ENCODE data around the gene HS3ST3A1.
"Not testable (repeated sequence)": the region's sequence is repeated elsewhere in the genome, so short reads cannot be mapped to it uniquely, and the experiment has no call there.

HS3ST3A1 gene

DNA sequence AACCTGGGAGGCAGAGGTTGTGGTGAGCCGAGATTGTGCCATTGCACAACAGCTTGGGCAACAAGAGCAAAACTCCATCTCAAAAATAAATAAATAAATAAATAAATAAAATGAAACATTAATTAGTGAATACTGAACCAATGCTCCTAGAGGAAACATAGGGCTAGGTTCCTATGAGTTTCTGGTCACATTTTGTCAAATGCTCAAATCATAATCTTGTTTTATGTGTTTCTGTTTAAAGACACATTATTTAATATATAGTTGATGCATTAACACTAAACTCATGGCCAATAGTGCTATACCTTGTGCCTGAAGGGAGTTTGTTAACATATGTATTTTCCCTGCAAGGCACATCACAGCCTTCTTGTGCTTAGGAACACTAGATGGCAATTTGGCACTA lies 66.8 kb downstream of the HS3ST3A1 start:
- DNase-seq: no peak

DNA sequence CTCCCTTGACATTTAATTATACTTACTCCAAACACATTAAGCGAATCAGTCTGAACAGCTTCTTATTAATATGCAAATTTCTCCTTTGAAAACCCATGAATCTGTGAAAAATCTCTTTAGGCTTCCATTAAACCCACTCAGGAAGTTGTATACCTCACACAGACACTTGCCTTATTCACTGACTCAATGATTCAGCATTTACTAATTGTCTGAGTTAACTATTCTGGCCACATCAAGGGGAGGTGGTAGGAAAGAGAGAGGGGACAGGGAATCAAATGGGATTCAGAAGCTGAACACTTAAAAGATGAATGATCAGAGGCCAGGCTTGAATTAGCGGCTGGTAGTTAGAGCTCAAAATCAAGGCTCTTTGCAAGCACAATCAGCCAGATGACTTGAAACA lies 70.0 kb downstream of the HS3ST3A1 start:
- no peak for DNase-seq

DNA sequence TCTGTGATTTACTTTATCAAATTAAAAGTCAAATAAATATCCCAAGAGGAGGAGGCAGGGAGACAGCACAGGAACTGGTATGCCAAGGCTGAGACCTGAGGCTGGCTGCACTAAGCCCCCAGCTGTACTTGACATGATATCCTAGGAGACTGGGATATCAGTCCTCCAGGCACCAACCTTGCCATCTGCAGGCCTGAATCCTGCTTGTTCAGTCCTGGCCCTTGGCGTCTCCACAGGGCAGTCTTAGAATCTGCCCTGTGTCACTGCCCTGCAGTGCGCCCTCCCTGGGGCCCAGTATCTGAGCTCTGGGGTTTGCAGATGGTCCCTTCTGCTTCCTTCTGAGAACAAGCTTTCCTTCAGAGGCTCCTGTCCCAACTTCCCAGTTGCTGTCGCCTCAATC lies 75.9 kb downstream of the HS3ST3A1 start:
- DNase-seq: no peak

DNA sequence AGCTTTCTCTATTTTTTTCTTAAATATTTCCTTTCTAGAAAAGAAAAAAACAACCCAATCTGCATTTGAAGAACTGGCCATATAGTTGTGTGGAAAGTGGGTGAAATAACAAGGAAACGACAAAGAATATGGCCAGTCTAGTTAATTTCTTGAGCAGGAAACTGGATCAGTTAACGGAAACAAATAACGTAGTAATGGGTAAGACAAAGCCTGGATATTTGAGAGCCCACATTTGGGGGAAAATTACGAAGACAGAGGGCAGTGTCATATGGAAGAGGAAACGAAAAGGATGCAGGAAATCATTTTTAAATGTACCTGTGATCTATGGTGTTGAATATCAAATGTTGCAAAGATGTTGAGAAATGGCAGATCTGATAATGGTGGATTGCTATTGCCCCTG lies 78.6 kb downstream of the HS3ST3A1 start:
- DNase-seq: no peak

DNA sequence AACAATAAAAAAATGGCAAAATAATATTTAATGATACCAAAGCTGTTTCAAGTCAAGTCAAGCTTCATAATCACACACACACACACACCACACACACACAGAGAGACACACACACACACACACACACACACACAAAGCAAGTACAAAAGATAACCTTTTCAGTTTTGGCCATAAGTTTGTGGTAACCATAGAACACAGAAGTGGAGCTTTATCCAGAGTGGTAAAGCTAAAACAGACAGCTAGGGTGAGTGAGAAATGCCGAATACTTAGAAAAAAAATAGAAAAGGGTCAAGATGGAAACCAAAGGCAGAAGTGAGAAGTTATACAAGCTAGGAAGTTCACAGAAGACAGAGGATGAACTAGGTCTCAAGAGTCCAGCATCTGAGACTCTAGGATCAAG lies 79.0 kb downstream of the HS3ST3A1 start:
- DNase-seq: no peak

DNA sequence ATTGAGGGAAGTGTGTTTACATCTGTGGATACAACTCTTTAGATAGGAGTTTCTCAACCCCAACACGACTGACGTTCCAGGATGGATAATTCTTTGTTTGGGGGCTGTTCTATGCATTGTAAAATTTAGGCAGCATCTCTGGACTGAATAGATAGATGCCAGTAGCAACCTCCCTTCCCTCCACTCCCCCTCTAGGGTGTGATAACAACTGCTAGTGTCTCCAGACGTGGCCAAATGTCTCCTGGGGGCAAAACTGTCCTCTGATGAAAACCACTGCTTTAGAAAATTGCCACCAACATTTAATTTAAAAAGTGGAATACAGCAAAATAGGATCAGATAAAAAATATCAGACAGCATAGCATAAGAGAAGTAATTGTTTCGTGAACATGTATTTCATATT lies 79.9 kb downstream of the HS3ST3A1 start:
- no peak for DNase-seq

DNA sequence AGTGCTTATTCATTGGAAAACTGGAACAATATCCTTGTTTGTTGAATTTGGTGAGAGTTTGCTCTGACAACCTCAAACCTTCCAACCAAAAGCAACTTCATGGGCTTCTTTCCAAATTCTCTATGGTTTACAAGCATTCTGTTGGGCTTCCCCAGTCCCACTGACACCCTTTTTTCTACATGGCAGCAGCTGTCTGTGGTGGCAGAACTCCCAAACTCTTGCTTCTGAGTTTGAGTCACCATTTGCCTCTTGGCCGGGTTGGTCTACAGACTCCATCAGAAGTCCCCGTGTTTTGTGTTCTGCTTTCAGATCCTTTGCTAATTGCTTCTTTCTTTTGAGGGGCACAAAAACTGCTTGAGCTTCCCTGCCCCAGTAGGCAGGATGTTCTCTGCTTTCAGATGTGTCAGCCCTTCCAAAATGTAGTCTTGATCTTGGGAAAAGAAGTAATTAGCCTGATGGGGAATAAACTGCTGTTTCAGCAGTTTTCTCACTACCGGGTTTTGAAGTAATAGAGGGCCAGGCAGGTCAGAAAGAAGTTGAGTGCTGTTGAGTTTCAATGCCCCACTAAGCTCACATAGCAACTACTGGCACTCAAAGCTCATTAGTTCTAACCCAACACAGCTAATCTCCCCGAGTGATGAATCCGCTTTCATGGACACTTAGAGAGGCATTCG lies 80.7 kb downstream of the HS3ST3A1 start:
- DNase-seq: no peak

DNA sequence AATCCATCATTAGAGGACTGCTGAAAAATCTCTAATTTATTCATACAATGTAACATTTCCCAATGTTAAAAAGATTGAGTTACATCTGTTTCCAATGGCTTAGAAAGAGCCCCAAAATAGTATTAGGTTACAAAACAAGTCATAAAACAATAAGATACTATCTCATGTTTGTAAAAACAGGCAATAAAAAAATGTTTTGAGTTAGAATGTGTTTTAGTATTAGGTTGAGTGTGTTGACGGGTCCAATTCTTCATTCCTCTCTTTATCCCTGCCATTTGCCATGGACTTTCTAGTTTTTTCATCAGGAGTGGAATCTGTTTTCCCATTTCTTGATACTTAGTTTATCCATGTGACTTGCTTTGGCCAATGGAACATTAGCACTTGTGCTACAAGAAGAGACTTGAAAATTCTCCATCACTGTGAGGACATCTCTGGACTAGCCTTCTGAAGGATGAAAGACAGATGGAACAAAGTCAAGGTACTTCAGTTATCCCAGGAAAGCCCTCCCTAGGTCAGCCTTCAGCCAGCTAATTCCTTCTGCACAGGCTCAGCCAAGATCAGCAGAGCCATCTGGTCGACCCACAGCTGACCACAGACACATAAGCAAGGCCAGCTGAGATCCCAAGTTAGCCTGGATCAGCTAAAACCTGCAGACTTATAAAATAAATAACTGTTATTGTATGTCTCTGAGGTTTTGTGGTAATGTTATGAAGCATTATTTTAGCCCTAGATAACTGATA lies 83.3 kb downstream of the HS3ST3A1 start:
- no peak for DNase-seq

DNA sequence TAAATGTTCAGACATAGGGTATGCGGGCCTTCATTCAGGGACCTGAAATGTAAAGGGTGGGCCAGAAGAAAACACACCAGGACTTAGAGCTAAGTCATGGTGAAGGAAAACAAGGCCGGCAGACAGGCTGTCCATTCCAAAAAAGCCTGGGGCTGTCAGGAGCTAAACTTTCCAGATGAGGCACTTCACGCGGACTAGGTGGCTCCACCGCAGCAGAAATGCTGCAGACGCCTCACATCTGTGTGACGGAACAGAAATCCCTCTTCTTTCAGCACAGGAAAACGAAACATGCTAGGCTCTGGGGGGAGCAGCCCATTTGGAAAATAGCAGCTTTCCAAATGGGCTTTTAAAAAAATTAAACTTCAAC lies 88.7 kb downstream of the HS3ST3A1 start:
- no peak for DNase-seq

DNA sequence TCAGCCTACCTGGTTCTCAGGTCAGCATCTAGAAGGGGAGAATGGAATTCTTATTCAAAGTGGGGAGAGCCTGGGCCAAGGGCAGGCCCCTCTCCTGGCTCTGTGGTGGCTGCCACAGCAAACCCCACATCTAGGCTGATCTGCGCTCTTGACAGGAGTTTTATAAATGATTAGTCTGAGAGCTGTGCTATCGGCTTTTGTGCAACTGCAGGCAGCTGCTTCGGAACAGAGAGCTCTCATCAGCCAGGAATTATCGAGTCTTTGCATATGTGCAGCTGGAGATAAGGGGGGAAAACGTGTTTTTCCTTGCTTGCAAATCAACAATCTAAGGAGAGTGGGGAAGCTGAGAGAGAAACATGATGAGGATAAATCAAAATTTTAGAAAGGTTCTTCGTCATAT lies 91.7 kb downstream of the HS3ST3A1 start:
- DNase-seq: no peak

DNA sequence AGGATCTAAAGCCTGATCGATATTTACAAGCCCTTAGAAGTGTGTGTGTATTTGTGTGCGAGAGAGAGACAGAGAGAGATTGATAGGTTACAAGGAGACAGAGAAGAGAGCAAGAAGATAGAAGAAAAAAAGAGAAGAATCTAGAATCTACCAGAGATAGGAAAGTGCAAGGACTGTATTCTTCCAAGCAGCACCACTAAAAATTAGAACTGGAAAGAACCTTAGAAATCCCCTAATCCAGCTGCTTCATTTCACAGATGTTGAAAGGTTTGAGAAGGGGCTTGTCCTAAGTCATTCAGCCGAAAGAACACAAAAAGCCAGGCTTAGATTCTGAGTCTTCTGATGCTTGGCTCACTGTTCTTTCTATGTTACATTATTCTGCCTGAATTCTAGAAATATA lies 92.2 kb downstream of the HS3ST3A1 start:
- DNase-seq: no peak

DNA sequence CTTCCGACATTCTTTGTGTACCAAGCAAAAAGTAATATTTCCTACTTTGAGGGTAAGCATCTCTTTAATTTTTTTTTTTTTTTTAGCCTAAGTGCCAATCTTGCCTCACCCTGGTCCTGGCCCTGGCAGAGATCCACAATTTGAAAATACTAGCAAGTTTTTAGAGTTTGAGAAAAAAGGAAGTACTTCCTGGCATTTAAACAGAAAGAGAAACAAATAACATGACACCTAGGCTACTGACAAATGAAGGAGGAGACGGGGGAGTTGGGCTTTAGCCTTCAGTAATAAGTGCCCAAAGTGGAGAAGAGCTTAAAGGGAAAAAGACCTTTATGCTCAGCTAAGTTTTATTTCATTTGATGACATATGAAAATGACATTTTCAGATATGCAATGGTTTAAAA lies 92.8 kb downstream of the HS3ST3A1 start:
- no peak for DNase-seq

DNA sequence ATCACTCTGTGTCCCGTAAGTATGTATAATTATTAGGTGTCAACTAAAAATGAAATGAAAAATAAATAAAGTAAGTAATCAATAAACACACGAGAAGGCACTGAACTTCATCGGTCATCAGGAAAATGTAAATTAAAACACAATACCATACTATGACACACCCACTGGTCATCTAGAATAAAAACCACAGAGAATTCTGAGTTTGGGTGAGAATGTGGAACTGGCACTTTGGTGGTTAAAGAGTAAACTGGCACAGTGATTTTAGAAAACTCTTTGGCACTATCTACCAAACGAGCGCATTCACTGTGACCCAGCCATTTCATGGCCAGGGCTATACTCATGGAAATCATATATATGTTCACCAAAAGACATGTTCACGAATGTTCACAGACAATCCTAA lies 98.2 kb downstream of the HS3ST3A1 start:
- DNase-seq: no peak

DNA sequence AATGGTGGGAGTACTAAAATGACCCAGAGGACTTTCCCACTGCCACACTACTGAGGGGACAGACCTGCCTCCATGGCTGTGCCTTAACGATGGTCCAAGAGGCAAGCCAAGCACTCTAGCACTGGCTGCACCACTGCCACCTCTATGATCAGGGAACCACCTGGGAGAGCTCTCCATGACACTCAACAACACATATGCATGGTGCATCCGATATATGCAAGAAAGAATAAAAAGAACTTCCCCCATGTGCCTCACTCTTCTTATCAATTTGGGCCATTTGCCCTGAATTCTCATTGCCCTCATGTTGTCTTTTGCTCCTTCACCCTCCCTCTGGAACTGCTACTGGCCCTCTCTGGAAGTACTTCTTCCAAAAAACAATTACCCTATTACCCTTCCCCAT lies 99.5 kb downstream of the HS3ST3A1 start:
- no peak for DNase-seq

DNA sequence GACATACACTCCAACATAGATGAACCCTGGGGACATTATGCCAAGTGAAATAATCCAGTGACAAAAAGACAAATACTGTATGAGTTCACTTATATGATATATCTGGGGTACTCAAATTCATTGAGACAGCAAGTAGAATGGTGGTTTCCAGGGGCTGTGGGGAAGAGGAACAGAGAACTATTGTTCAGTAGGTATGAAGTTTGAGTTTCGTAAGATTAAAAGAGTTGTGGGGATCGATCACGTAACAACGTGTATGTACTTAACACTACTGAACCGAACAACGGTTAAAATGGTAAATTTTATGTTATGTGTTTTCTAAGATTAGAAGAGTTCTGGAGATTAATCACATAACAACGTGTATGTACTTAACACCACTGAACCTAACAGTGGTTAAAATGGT lies 100.8 kb downstream of the HS3ST3A1 start:
- DNase-seq: no peak

DNA sequence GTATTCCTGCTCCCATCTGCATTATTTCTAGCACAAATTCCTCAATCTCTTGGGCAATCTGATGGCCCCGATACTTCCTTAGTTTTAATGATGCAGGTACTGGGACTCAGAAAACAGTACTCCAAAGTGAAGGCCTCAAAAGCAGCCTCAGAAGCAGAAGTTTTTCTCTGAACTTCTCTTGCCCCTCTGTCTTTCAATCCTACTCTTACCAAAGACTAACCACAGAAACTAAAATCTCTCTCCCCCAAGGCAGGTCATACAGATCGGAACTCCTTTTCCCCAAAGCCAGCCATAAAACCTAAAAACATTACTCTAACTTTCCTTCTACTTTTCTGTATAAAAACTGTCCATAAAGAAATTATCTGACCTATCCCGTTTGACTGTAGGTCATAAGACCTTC lies 103.5 kb downstream of the HS3ST3A1 start:
- no peak for DNase-seq

DNA sequence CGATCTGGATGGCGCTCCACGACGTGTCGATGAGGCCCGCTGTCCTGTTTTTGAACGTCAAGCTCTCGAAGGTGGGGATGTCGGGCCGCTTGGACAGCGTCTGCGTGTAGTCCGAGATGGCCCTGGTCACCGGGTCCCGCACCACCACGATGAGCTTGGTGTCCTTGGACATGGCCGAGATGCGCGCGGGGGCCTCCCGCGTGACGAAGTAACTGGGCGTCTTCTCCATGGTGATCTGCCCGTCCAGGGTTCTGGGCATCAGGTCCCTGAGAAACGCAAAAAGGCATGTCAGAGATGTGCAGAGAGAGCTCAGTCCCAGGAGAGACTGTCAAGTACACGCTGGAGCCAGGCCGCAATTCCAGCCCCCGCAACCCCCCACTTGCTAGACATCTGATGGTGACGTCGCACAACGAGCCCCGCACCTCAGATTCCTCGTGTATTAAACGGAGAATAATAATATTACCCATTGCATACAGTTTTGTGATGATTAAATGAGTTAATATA lies 105.1 kb downstream of the HS3ST3A1 start:
- not testable (repeated sequence) for DNase-seq

DNA sequence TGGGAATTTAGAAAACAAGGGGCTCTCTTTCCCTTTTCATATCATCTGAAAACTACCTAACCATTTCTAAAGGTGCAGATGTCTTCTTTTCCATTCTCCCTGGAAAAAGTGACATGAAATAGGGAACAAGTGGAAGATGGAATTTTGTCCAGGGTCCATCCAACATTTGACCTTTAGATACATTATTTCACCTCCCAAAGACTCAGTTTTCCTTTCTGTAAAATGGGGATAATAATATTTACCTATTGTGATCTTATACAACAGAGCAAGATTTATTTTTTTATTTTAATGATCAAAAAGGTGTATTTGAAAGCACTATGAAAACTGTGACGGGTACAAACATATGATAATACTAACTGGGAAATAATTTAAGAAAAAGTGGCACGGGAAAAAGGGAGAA lies 106.3 kb downstream of the HS3ST3A1 start:
- DNase-seq: no peak

DNA sequence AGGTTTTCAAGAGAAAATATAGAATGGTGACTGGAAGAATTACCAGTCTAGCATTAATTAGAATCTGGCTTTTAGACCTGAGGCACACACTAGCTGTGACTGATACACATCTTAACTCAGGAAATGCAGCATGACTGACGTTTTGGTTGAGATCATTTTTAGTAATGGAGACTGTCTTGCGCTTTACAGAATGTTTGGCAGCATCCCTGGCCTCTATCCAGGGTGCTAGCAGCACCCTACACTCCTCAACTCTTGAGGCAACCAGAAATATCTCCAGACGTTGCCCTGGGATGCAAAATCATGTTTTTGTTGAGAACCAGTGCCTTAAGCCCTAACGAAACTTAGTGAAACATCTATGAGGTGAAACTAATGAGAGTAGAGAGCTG lies 109.0 kb downstream of the HS3ST3A1 start:
- DNase-seq: no peak

DNA sequence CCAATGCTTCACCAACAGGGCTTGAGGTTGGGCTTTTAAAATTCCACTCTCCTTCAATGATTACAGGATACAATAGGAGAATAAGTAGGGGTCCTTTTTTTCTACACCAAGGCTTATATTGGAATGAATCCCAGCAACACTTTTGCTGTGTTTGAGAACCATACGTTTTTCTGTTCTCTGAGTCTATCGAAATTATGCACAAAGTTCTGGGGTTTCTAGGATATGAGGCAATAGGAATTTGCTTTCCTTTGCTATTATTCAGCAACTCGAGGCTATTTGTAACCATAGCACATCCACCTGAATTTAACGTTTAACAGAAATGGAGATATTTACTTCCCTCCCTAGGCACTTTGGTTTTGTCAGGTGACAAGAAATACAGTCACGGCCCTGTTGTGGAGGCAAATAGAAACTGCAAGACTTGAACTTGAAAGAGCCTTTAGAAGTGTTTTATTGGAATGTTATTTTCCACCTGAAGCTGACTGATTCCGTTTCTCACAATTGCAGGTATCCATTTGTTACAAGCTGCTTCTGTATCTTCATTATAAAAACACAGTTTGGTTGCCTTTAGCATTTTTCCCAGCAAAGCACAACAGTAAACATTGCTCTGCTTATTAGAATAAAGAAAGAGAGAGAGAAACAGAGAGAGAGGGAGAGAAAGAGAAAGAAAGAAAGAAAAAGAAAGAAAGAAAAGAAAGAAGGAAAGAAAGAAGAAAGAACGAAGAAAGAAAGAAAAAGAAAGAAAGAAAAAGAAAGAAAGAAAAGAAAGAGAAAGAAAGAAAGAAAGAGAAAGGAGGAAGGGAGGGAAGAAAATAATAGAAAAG lies 109.6 kb downstream of the HS3ST3A1 start:
- DNase-seq: no peak

DNA sequence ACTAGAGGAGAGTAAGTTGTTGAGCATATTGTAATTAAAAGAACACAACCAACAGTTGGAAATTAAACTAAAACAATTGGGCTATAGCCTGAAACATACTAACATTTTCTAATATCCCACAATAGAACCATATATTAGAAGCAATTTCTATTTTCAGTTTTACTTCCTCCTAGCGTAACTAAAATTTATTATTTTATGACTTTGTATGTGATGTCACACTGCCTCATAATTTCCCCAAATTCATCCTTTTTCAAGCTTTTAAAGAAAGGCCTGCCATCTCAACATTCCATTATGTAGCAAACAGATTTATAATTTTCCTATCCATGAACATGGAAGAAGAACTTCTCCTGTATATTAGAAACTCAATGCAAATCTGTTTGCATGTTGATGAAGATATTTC lies 110.2 kb downstream of the HS3ST3A1 start:
- DNase-seq: no peak

DNA sequence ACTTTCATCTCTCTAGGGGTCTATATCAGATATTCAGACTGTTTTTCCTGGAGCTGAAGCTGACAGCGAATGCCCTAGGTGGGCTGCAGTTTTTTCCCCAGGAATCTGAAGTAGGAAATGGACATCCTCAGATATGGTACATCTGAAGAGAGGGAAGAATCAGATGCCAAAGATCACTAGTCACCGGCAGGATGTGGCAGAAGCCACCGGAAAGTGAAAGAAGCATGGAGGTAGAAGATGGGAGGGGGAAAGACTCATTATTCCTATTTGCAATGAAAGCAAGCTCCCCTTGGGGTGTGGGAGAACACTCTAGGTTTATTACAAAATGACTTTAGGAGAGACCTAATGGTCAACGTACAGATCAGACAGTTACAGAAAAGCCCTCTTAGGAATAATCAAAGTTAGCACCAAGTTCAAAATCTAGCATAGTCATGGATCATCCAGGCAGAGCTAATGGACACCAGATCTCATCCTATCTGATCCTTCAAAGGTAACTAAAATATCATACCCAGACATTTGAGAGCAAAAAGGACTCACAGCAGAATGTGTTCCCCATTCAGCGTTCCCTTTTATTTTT lies 110.7 kb downstream of the HS3ST3A1 start:
- no peak for DNase-seq

DNA sequence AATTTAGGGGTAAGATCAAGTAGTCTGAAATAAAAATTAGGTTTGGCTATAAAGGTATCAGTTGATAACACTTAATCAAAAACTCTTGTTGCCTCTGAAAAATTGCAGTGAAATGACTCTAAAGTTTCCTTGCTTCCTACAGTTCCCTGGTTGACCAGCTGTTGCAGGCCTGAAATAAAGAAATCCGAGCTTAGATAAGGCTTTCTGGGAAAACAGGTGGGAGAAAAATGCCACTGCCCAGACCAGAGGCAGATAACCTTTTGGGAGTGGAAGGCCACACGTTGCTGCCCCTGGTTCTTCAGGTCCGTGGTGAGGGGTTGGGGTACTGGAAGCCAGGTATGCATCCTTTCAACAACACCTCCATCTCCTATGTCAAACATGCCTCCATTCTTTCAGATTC lies 111.3 kb downstream of the HS3ST3A1 start:
- no peak for DNase-seq

DNA sequence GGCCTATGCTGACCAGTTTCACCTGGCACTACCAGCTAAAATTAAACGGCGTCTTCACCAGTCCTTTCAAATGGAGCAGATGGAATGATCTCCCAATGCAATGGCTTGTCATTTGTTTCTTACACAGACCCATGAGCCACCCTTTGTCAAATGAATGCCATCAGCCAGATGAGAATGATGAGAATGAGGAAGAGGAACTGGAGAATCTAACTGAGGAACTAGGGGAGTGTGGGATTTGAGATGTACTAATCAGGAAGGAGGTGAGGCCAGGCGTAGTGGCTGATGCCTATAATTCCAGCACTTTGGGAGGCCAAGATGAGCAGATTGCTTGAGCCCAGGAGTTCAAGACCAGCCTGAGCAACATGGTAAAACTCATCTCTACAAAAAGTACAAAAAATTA lies 116.4 kb downstream of the HS3ST3A1 start:
- no peak for DNase-seq
